GM12878 (cell line): ENCODE results near the gene TNP2. TPM values are rescaled to one million over a fixed set of nuclear protein-coding genes. Genes with fewer than 3 reads are reported as not detected.

Source experiments
- BACH1 ChIP-seq: fragments of 450-650 bp; IDR thresholded peaks from 2 replicates; pipeline ENCODE4 v1.6.1; 2017; ENCODE audit warnings: mild to moderate bottlenecking, borderline replicate concordance
- MTA3 ChIP-seq: IDR thresholded peaks from 2 replicates; pipeline ENCODE4 v1.6.1; 2012; ENCODE audit warnings: low read length, inconsistent platforms, borderline replicate concordance
- NFXL1 ChIP-seq: fragments of 450-650 bp; IDR thresholded peaks from 2 replicates; pipeline ENCODE4 v1.6.1; 2017; ENCODE audit warnings: antibody characterized with exemption, mild to moderate bottlenecking, borderline replicate concordance
- NR2C1 ChIP-seq: fragments of 450-650 bp; IDR thresholded peaks from 2 replicates; pipeline ENCODE4 v1.6.1; 2017; ENCODE audit warnings: antibody characterized with exemption, mild to moderate bottlenecking, moderate library complexity
- NR2F1 ChIP-seq: fragments of 450-650 bp; conservative IDR thresholded peaks from 2 replicates; pipeline ENCODE4 v1.6.1; 2017; ENCODE audit warnings: mild to moderate bottlenecking
- PAX5 ChIP-seq: IDR thresholded peaks from 2 replicates; pipeline ENCODE4 v1.6.1; 2011; ENCODE audit warnings: low read depth, low read length, borderline replicate concordance
- POLR2A ChIP-seq: IDR thresholded peaks from 2 replicates; pipeline ENCODE4 v1.6.1; 2011; ENCODE audit warnings: low read depth, mild to moderate bottlenecking, low read length
- POU2F2 ChIP-seq: IDR thresholded peaks from 3 replicates; pipeline ENCODE4 v1.6.1; 2011; ENCODE audit warnings: low read depth, mild to moderate bottlenecking, low read length, borderline replicate concordance
- RFX5 ChIP-seq: IDR thresholded peaks from 2 replicates; pipeline ENCODE4 v1.6.1; 2011; ENCODE audit warnings: low read depth, low read length, improper control_type of control experiment
- SMAD1 ChIP-seq: fragments of 450-650 bp; IDR thresholded peaks from 2 replicates; pipeline ENCODE4 v1.6.1; 2018; ENCODE audit warnings: mild to moderate bottlenecking, low read depth; ENCODE audit not compliant: partially characterized antibody
- TCF12 ChIP-seq: IDR thresholded peaks from 2 replicates; pipeline ENCODE4 v1.6.1; 2011; ENCODE audit warnings: low read depth, mild to moderate bottlenecking, low read length
- YY1 ChIP-seq: IDR thresholded peaks from 2 replicates; pipeline ENCODE4 v1.6.1; 2011; ENCODE audit warnings: low read depth, mild to moderate bottlenecking, low read length
- ZBED1 ChIP-seq: IDR thresholded peaks from 2 replicates; pipeline ENCODE4 v1.6.1; 2016; ENCODE audit warnings: borderline replicate concordance
- polyA plus RNA-seq, 11 experiments: library from polyadenylated mRNA; depleted of rRNA in 4 of 11; unstranded in 6 of 11; stranded (reverse) in 5 of 11; fragments of >200 nt; fragmentation: Nextera tagmentation in 4 of 11; fragmentation: Illumina TruSeq in 1 of 11; extraction: Ambion mirVana in 4 of 11; extraction: Trizol in 1 of 11; gene quantifications; 1 replicate in 1 of 11; 2 replicates in 10 of 11; pipeline versions ENCODE4 v1.2.1 to v1.2.3, GENCODE V29; 2011 to 2016; ENCODE audit warnings: inconsistent platforms in 2 of 11, missing spikeins in 2 of 11, low read depth in 1 of 11
- total RNA-seq, 4 experiments: library from RNA; depleted of rRNA in 3 of 4; stranded (reverse); fragments of >200 nt in 3 of 4; fragmentation: Illumina TruSeq in 1 of 4; extraction: Trizol in 1 of 4; gene quantifications; 2 replicates each; pipeline versions ENCODE4 v1.2.1 to v1.2.3, GENCODE V29; 2013 to 2021
- TF ChIP-seq, protein P1 (sequence below): fragments of 450-650 bp; IDR thresholded peaks from 2 replicates; pipeline ENCODE4 v1.6.1; 2016; ENCODE audit warnings: mild to moderate bottlenecking
- TF ChIP-seq, protein P2 (sequence below), 3 experiments: IDR thresholded peaks in 2 of 3; conservative IDR thresholded peaks in 1 of 3; 2 replicates each; pipeline ENCODE4 v1.5.1; 2011; ENCODE audit warnings: low read depth in 3 of 3, low read length in 3 of 3, mild to moderate bottlenecking in 3 of 3, control low read depth in 2 of 3, moderate library complexity in 2 of 3, inconsistent platforms in 1 of 3, mixed read lengths in 1 of 3; ENCODE audit not compliant: control insufficient read depth in 2 of 3, insufficient read depth in 1 of 3; ENCODE audit errors: extremely low read depth in 1 of 3
- TF ChIP-seq, protein P3 (sequence below): IDR thresholded peaks from 2 replicates; pipeline ENCODE4 v1.6.1; 2011; ENCODE audit warnings: borderline replicate concordance, low read depth, mild to moderate bottlenecking, moderate library complexity, mixed read lengths, low read length; ENCODE audit not compliant: insufficient read depth; ENCODE audit errors: extremely low read length
- TF ChIP-seq, protein P4 (sequence below): IDR thresholded peaks from 2 replicates; pipeline ENCODE4 v1.6.1; 2012; ENCODE audit warnings: low read depth, low read length, improper control_type of control experiment
- TF ChIP-seq, protein P5 (sequence below): fragments of 450-650 bp; IDR thresholded peaks from 2 replicates; pipeline ENCODE4 v1.6.1; 2017; ENCODE audit warnings: antibody characterized with exemption, mild to moderate bottlenecking, moderate library complexity
- TF ChIP-seq, protein P6 (sequence below): fragments of 450-650 bp; IDR thresholded peaks from 2 replicates; pipeline ENCODE4 v1.6.1; 2017; ENCODE audit warnings: mild to moderate bottlenecking, moderate library complexity

TNP2 gene
- total and polyA plus RNA-seq, 10 of the 15 experiments (the other 5 are each of a cell fraction or from before 2014, with no cell fraction given): not detected

DNA sequence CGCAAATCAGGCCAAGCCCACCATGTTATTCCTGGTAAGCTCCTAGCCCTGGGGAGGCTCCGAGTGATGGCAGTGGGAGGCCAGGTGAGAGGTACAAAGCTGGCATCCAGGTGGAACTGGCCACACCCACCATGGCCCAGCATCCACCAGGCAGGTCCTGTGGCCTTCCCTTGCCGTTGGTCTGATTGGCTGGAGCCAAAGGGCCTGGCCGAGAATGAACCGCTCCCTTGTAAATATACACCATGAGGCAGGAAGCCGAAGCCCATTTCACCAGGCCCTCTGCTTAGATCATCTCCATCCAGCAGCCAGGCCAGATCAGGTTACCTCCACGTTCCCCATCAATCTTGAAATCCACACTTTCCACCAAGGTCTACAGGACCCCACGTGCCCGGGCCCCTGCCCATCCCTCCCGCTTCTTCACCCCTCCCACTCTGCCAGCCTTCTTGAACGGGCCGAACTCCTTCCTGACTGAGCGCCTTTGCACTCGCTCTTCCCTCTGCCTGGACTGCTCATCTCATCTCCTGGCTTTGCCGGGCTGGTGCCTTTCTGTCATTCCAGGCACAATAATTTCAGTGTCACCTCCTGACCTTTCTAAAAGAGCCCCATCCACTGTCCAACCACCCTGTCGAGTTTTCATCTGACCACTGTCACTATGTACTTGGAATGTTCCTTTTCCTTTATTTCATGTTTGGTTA lies 18.9 kb downstream of the TNP2 start (continued):
- TF ChIP-seq MTA3 (no peak), NFXL1 (no peak), SMAD1 (peak; percentile 9), NR2F1 (0 out of 2 replicates have a peak, but pooled peaks have one; percentile 58), ZBED1 (peak; percentile 30; the same call in 1 of the 2 replicates), BACH1 (0 out of 2 replicates have a peak, but pooled peaks have one; percentile 15), POU2F2 (peak; percentile 1; the same call in 1 of the 3 replicates), RFX5 (no peak), POLR2A (peak; percentile 45; the same call in 1 of the 2 replicates), PAX5 (no peak), NR2C1 (no peak), YY1 (no peak), TCF12 (no peak)
- TF ChIP-seq, protein P1, sequence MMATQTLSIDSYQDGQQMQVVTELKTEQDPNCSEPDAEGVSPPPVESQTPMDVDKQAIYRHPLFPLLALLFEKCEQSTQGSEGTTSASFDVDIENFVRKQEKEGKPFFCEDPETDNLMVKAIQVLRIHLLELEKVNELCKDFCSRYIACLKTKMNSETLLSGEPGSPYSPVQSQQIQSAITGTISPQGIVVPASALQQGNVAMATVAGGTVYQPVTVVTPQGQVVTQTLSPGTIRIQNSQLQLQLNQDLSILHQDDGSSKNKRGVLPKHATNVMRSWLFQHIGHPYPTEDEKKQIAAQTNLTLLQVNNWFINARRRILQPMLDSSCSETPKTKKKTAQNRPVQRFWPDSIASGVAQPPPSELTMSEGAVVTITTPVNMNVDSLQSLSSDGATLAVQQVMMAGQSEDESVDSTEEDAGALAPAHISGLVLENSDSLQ: no peak
- TF ChIP-seq, protein P2, sequence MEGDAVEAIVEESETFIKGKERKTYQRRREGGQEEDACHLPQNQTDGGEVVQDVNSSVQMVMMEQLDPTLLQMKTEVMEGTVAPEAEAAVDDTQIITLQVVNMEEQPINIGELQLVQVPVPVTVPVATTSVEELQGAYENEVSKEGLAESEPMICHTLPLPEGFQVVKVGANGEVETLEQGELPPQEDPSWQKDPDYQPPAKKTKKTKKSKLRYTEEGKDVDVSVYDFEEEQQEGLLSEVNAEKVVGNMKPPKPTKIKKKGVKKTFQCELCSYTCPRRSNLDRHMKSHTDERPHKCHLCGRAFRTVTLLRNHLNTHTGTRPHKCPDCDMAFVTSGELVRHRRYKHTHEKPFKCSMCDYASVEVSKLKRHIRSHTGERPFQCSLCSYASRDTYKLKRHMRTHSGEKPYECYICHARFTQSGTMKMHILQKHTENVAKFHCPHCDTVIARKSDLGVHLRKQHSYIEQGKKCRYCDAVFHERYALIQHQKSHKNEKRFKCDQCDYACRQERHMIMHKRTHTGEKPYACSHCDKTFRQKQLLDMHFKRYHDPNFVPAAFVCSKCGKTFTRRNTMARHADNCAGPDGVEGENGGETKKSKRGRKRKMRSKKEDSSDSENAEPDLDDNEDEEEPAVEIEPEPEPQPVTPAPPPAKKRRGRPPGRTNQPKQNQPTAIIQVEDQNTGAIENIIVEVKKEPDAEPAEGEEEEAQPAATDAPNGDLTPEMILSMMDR (IDR thresholded peaks at IDR 0.05 in 2 of 3, conservative IDR thresholded peaks at IDR 0.05 in 1 of 3; ENCODE audit: control insufficient read depth in 2 of 3, extremely low read depth in 1 of 3, insufficient read depth in 1 of 3, low read depth in 3 of 3, low read length in 3 of 3): no peak
- TF ChIP-seq, protein P3, sequence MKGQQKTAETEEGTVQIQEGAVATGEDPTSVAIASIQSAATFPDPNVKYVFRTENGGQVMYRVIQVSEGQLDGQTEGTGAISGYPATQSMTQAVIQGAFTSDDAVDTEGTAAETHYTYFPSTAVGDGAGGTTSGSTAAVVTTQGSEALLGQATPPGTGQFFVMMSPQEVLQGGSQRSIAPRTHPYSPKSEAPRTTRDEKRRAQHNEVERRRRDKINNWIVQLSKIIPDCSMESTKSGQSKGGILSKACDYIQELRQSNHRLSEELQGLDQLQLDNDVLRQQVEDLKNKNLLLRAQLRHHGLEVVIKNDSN: no peak
- TF ChIP-seq, protein P4, sequence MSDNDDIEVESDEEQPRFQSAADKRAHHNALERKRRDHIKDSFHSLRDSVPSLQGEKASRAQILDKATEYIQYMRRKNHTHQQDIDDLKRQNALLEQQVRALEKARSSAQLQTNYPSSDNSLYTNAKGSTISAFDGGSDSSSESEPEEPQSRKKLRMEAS: no peak
- TF ChIP-seq, protein P5, sequence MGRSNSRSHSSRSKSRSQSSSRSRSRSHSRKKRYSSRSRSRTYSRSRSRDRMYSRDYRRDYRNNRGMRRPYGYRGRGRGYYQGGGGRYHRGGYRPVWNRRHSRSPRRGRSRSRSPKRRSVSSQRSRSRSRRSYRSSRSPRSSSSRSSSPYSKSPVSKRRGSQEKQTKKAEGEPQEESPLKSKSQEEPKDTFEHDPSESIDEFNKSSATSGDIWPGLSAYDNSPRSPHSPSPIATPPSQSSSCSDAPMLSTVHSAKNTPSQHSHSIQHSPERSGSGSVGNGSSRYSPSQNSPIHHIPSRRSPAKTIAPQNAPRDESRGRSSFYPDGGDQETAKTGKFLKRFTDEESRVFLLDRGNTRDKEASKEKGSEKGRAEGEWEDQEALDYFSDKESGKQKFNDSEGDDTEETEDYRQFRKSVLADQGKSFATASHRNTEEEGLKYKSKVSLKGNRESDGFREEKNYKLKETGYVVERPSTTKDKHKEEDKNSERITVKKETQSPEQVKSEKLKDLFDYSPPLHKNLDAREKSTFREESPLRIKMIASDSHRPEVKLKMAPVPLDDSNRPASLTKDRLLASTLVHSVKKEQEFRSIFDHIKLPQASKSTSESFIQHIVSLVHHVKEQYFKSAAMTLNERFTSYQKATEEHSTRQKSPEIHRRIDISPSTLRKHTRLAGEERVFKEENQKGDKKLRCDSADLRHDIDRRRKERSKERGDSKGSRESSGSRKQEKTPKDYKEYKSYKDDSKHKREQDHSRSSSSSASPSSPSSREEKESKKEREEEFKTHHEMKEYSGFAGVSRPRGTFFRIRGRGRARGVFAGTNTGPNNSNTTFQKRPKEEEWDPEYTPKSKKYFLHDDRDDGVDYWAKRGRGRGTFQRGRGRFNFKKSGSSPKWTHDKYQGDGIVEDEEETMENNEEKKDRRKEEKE: no peak
- TF ChIP-seq, protein P6, sequence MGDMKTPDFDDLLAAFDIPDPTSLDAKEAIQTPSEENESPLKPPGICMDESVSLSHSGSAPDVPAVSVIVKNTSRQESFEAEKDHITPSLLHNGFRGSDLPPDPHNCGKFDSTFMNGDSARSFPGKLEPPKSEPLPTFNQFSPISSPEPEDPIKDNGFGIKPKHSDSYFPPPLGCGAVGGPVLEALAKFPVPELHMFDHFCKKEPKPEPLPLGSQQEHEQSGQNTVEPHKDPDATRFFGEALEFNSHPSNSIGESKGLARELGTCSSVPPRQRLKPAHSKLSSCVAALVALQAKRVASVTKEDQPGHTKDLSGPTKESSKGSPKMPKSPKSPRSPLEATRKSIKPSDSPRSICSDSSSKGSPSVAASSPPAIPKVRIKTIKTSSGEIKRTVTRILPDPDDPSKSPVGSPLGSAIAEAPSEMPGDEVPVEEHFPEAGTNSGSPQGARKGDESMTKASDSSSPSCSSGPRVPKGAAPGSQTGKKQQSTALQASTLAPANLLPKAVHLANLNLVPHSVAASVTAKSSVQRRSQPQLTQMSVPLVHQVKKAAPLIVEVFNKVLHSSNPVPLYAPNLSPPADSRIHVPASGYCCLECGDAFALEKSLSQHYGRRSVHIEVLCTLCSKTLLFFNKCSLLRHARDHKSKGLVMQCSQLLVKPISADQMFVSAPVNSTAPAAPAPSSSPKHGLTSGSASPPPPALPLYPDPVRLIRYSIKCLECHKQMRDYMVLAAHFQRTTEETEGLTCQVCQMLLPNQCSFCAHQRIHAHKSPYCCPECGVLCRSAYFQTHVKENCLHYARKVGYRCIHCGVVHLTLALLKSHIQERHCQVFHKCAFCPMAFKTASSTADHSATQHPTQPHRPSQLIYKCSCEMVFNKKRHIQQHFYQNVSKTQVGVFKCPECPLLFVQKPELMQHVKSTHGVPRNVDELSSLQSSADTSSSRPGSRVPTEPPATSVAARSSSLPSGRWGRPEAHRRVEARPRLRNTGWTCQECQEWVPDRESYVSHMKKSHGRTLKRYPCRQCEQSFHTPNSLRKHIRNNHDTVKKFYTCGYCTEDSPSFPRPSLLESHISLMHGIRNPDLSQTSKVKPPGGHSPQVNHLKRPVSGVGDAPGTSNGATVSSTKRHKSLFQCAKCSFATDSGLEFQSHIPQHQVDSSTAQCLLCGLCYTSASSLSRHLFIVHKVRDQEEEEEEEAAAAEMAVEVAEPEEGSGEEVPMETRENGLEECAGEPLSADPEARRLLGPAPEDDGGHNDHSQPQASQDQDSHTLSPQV: no peak
